IMR-90 (cell line): ENCODE data around the gene SLC18A3.

Experiments used
- CTCF ChIP-seq: conservative IDR thresholded peaks from 2 replicates; pipeline ENCODE4 v1.5.1; 2012; ENCODE audit warnings: mild to moderate bottlenecking, low read depth, low read length, improper control_type of control experiment
- MXI1 ChIP-seq: IDR thresholded peaks from 2 replicates; pipeline ENCODE4 v1.6.1; 2012; ENCODE audit warnings: low read depth, mild to moderate bottlenecking, low read length, moderate library complexity, borderline replicate concordance
- NFE2L2 ChIP-seq: fragments of 150-350 bp; IDR thresholded peaks from 2 replicates; pipeline ENCODE4 v1.6.1; 2016; ENCODE audit warnings: low read depth, mild to moderate bottlenecking, low read length
- RAD21 ChIP-seq: IDR thresholded peaks from 2 replicates; pipeline ENCODE4 v1.6.1; 2012; ENCODE audit warnings: low read length, improper control_type of control experiment

DNA sequence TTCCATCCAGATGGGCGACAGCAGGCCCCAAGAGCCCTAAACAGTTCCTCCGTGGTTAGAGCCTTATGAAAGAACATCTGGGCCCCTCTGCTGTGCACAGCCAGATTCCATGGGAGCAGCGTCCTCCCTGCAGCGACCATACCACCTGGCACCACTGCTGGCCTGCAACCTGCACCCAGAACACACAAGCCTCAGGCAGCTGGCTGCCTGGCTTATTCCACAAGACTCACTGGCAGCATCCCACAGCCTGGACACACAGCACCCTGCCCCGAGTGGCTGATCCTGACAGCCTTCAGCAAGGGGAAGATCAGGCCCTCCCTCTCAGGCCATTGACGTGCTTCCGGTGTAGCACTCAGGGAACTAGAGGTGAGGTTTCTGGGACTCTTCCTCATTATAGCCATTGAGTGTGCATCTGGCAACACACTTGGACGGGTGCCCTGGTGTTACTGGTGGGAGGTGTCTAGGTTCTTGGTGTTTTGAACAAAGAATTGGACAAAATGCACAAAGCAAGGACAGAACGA is 37.5 kb upstream of the SLC18A3 start:
- TF ChIP-seq MXI1 (no peak), CTCF (no peak), RAD21 (no peak), NFE2L2 (no peak)
